K562 (cell line): ENCODE measurements around the gene APOC4. TPM values are rescaled to one million over a fixed set of nuclear protein-coding genes. Genes with fewer than 3 reads are reported as not detected.

Experiments
- ATAC-seq: fragments of 200-7000 bp; cut with Tn5 transposase; 3 replicates; pipeline ENCODE4 v1.9.1; 2020; ENCODE audit warnings: moderate library complexity
- BruUV-seq: library from RNA; stranded (reverse); fragments of 400-500 nt; replicated peaks from 2 replicates; lab custom pipeline; 2021; lab: Mats Ljungman, UMichigan
- CTCF ChIA-PET: fragments of 300-600 bp; formaldehyde crosslinking; extraction: SDS; loops from one replicate; lab custom pipeline; 2021; ENCODE audit warnings: low intra/inter-chr PET ratio; lab: Yijun Ruan, JAX
- POLR2A ChIA-PET: fragments of 300-600, 350-650 bp; sonication (Branson Sonifier 250); formaldehyde crosslinking; extraction: SDS; loops from one replicate; lab custom pipeline; 2021; ENCODE audit warnings: antibody characterized with exemption, inconsistent platforms; lab: Yijun Ruan, JAX
- DNase-seq, 4 experiments: peaks; one replicate each; pipeline versions ENCODE4 v3.0.0 to v3.0.0-alpha.2; 2011 to 2018; ENCODE audit warnings: low spot score in 3 of 4, mixed read lengths in 3 of 4; ENCODE audit errors: extremely low read depth in 1 of 4
- FAIRE-seq: peaks from 2 replicates; lab custom pipeline; 2011; peaks lifted over from hg19 to GRCh38; lab: Jason Lieb, UNC
- H2AFZ ChIP-seq: 2 replicates; pipeline ENCODE4 v1.6.0; 2011; ENCODE audit warnings: low read depth, low read length, control low read depth, inconsistent platforms
- H3K27ac ChIP-seq: fragments of 200-600 bp; 3 replicates; pipeline ENCODE4 v1.8.0; 2011; ENCODE audit warnings: low read depth, mild to moderate bottlenecking, control low read depth, inconsistent platforms, low read length, moderate library complexity, mixed read lengths; ENCODE audit errors: extremely low read depth
- H3K27me3 ChIP-seq, 2 experiments: fragments of 300-600 bp in 1 of 2; 2 replicates in 1 of 2; 3 replicates in 1 of 2; pipeline versions ENCODE4 v1.6.0 to v1.8.0; 2011; ENCODE audit warnings: inconsistent platforms in 2 of 2, low read length in 2 of 2, mild to moderate bottlenecking in 1 of 2, mixed read lengths in 1 of 2, moderate library complexity in 1 of 2; ENCODE audit not compliant: control insufficient read depth in 2 of 2, insufficient read depth in 2 of 2
- H3K36me3 ChIP-seq: fragments of 300-600 bp; 3 replicates; pipeline ENCODE4 v1.8.0; 2011; ENCODE audit warnings: mild to moderate bottlenecking, low read length, inconsistent platforms; ENCODE audit not compliant: control insufficient read depth, insufficient read depth
- H3K4me1 ChIP-seq, 2 experiments: fragments of 200-600 bp in 1 of 2; replicated peaks in 1 of 2; 2 replicates in 1 of 2; 3 replicates in 1 of 2; pipeline versions ENCODE4 v1.5.1 to v1.8.0; 2011; ENCODE audit warnings: inconsistent platforms in 2 of 2, low read length in 2 of 2, mild to moderate bottlenecking in 1 of 2, mixed read lengths in 1 of 2, moderate library complexity in 1 of 2; ENCODE audit not compliant: control insufficient read depth in 2 of 2, insufficient read depth in 2 of 2
- H3K4me2 ChIP-seq: 2 replicates; pipeline ENCODE4 v1.6.1; 2011; ENCODE audit warnings: low read length, control low read depth, inconsistent platforms, mixed read lengths; ENCODE audit not compliant: insufficient read depth
- H3K4me3 ChIP-seq: fragments of 200-600 bp; sonication (generic), shearing (Covaris generic); 2 replicates; pipeline ENCODE4 v1.5.1; 2016; ENCODE audit warnings: control low read depth, inconsistent platforms
- H3K79me2 ChIP-seq: fragments of 200-600 bp; 3 replicates; pipeline ENCODE4 v1.8.0; 2011; ENCODE audit warnings: low read length, inconsistent platforms; ENCODE audit not compliant: control insufficient read depth, insufficient read depth
- H3K9ac ChIP-seq, 2 experiments: 2 replicates each; pipeline versions ENCODE4 v1.6.0 to v1.6.1; 2011; ENCODE audit warnings: low read depth in 2 of 2, low read length in 2 of 2, control low read depth in 1 of 2, inconsistent platforms in 1 of 2, mild to moderate bottlenecking in 1 of 2, mixed read lengths in 1 of 2; ENCODE audit not compliant: insufficient read depth in 1 of 2
- H3K9me1 ChIP-seq: one replicate; pipeline ENCODE4 v1.6.0; 2011; ENCODE audit warnings: inconsistent platforms, mild to moderate bottlenecking, low read length, moderate library complexity; ENCODE audit not compliant: control insufficient read depth, insufficient read depth
- H3K9me3 ChIP-seq: replicated peaks from 2 replicates; pipeline ENCODE4 v1.5.1; 2011; ENCODE audit warnings: low read depth, low read length, inconsistent platforms; ENCODE audit not compliant: control insufficient read depth, insufficient read depth
- H4K20me1 ChIP-seq: replicated peaks from 2 replicates; pipeline ENCODE4 v1.6.1; 2011; ENCODE audit warnings: low read length, inconsistent platforms, mixed read lengths; ENCODE audit not compliant: control insufficient read depth, insufficient read depth
- ASH1L ChIP-seq: fragments of 450-650 bp; IDR thresholded peaks from 2 replicates; pipeline ENCODE4 v1.6.1; 2018; ENCODE audit warnings: borderline replicate concordance, mild to moderate bottlenecking, low read depth; ENCODE audit not compliant: partially characterized antibody
- FOXK1 ChIP-seq: sonication (generic); formaldehyde crosslinking; IDR thresholded peaks from 2 replicates; pipeline ENCODE4 v1.8.0; 2022; ENCODE audit warnings: missing genetic modification reagents, mild to moderate bottlenecking, borderline replicate concordance
- MAX ChIP-seq: sonication (generic); formaldehyde crosslinking; IDR thresholded peaks from 2 replicates; pipeline ENCODE4 v1.9.0; 2022; ENCODE audit warnings: mild to moderate bottlenecking, missing genetic modification reagents
- MAZ ChIP-seq, 2 experiments: fragments of 450-650 bp in 1 of 2; sonication (generic) in 1 of 2; formaldehyde crosslinking; IDR thresholded peaks in 1 of 2; conservative IDR thresholded peaks in 1 of 2; 2 replicates each; pipeline versions ENCODE4 v1.4.0 to v1.5.0; 2020; ENCODE audit warnings: mild to moderate bottlenecking in 1 of 2, missing genetic modification reagents in 1 of 2
- POLR2AphosphoS5 ChIP-seq: IDR thresholded peaks from 2 replicates; pipeline ENCODE4 v1.6.1; 2011; ENCODE audit warnings: mild to moderate bottlenecking, low read depth, low read length, moderate library complexity; ENCODE audit not compliant: control insufficient read depth, insufficient read depth
- POLR2G ChIP-seq: fragments of 200-400 bp; formaldehyde crosslinking; IDR thresholded peaks from 2 replicates; pipeline ENCODE4 v1.6.1; 2017; ENCODE audit warnings: low read depth, mild to moderate bottlenecking, antibody characterized with exemption, low read length, moderate library complexity
- RBFOX2 ChIP-seq: fragments of 200-400 bp; formaldehyde crosslinking; IDR thresholded peaks from 2 replicates; pipeline ENCODE4 v1.6.1; 2017; ENCODE audit warnings: low read depth, mild to moderate bottlenecking, low read length, moderate library complexity
- RBM34 ChIP-seq: fragments of 200-400 bp; formaldehyde crosslinking; IDR thresholded peaks from 2 replicates; pipeline ENCODE4 v1.6.1; 2018; ENCODE audit warnings: low read length, borderline replicate concordance; ENCODE audit not compliant: insufficient read depth
- RCOR1 ChIP-seq, 2 experiments: IDR thresholded peaks; 2 replicates each; pipeline ENCODE4 v1.6.1; 2012; ENCODE audit warnings: low read depth in 2 of 2, low read length in 2 of 2, borderline replicate concordance in 1 of 2, improper control_type of control experiment in 1 of 2
- SREBF2 ChIP-seq: sonication (generic); formaldehyde crosslinking; IDR thresholded peaks from 2 replicates; pipeline ENCODE4 v1.4.0; 2020; ENCODE audit warnings: mild to moderate bottlenecking, missing genetic modification reagents
- TAF15 ChIP-seq: fragments of 200-400 bp; formaldehyde crosslinking; IDR thresholded peaks from 2 replicates; pipeline ENCODE4 v1.6.1; 2017; ENCODE audit warnings: mild to moderate bottlenecking, low read depth, low read length, moderate library complexity
- TAF7 ChIP-seq: fragments of 450-650 bp; IDR thresholded peaks from 2 replicates; pipeline ENCODE4 v1.6.1; 2016; ENCODE audit warnings: missing genetic modification characterization, missing compliant biosample characterization
- ZBTB1 ChIP-seq: sonication (generic); formaldehyde crosslinking; IDR thresholded peaks from 2 replicates; pipeline ENCODE4 v1.8.1; 2023; ENCODE audit warnings: missing genetic modification reagents, low read depth, mild to moderate bottlenecking, borderline replicate concordance
- ZNF134 ChIP-seq: fragments of 250-450 bp; sonication (Bioruptor Pico); conservative IDR thresholded peaks from 2 replicates; pipeline ENCODE4 v1.4.0; 2020
- ZNF143 ChIP-seq: sonication (generic); formaldehyde crosslinking; IDR thresholded peaks from 2 replicates; pipeline ENCODE4 v1.9.0; 2022; ENCODE audit warnings: mild to moderate bottlenecking, missing genetic modification reagents
- ZNF655 ChIP-seq: fragments of 250-450 bp; sonication (Bioruptor Pico); IDR thresholded peaks from 2 replicates; pipeline ENCODE4 v1.5.0; 2021
- ZNF695 ChIP-seq: fragments of 450-650 bp; formaldehyde crosslinking; IDR thresholded peaks from 2 replicates; pipeline ENCODE4 v1.4.0; 2020; ENCODE audit warnings: mild to moderate bottlenecking, moderate library complexity
- WGBS: fragments of 100-300 bp; shearing (Covaris generic); methylation state at CpG from one replicate; pipeline ENCODE4 v1.1.6; 2016; ENCODE audit warnings: low coverage, mixed read lengths; ENCODE audit not compliant: insufficient coverage; ENCODE audit errors: missing lambda C conversion rate; 5-methylcytosine and 5-hydroxymethylcytosine counted together
- in situ Hi-C: fragments of 300-500 bp; cut with MboI; formaldehyde crosslinking; loops from 4 replicates; pipeline ENCODE4 v1.15.0; 2018; ENCODE audit warnings: inconsistent platforms, mixed read lengths
- intact Hi-C: fragments of 100-400 bp; cut with micrococcal nuclease; formaldehyde crosslinking; loops from 2 replicates; pipeline ENCODE4 v1.14.2; 2022
- polyA plus RNA-seq, 8 experiments: library from polyadenylated mRNA; depleted of rRNA in 4 of 8; stranded (reverse) in 5 of 8; unstranded in 3 of 8; fragments of >200 nt; fragmentation: Nextera tagmentation in 2 of 8; fragmentation: Illumina TruSeq in 1 of 8; extraction: Ambion mirVana in 2 of 8; extraction: Trizol in 1 of 8; gene quantifications; 2 replicates each; pipeline versions ENCODE4 v1.2.1 to v1.2.3, GENCODE V29; 2011 to 2014; ENCODE audit warnings: inconsistent platforms in 1 of 8, missing spikeins in 1 of 8
- total RNA-seq, 7 experiments: library from RNA; depleted of rRNA in 6 of 7; stranded (reverse); fragments of >200 nt in 6 of 7; fragmentation: Illumina TruSeq in 2 of 7; extraction: Trizol in 2 of 7; gene quantifications; 2 replicates each; pipeline versions ENCODE4 v1.2.1 to v1.2.3, GENCODE V29; 2011 to 2021; ENCODE audit warnings: low replicate concordance in 1 of 7

Gene APOC4
- total and polyA plus RNA-seq, 9 of the 15 experiments (the other 6 are each of a cell fraction or from before 2014, with no cell fraction given) = 0.46 TPM; not detected in 8

DNA sequence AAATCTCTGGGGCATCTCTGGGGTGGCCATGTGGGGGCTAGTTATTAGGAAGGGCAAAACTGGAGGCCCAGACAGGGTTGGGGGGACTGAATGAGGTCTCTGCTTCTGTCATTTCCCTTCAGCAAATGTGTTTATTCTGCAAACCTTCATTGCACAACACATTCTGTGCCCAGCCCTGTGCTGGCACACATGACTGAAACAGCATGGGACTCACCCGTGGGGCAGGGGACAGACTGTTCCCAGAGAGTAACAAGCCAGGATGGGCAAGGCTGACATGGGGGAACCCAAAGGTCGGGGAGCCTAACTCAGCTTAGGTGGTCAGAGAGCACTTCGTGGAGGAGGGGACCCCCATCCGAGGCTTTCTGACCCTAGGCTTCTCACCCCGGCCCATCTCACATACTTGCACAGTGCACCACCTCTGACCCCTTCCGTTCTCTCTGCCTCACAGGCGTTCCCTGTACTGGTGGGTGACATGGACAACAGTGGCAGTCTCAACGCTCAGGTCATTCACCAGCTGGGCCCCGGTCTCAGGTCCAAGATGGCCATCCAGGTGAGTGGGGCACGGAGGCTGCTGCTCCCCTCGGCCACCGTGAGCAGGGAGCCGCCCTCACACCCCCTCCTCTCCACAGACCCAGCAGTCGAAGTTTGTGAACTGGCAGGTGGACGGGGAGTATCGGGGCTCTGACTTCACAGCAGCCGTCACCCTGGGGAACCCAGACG, 48.5 kb upstream of the APOC4 start:
- Histone ChIP-seq H3K36me3 (peaks cover 73% of the 10 kb centered on the region), H3K9ac (peak overlapping the region in 1 of 2 experiments; percentile 77; a peak in 2 of 4 replicates), H3K4me3 (no peak overlapping the region), H2AFZ (no peak overlapping the region), H3K27me3 (no peaks in the 10 kb centered on the region), H3K9me3 (no peaks in the 10 kb centered on the region; the same call in 1 of the 2 replicates), H3K9me1 (peaks cover 3% of the 10 kb centered on the region), H3K79me2 (peaks cover 64% of the 10 kb centered on the region), H4K20me1 (peaks cover 6% of the 10 kb centered on the region; the same call in 1 of the 2 replicates), H3K27ac (no peak overlapping the region), H3K4me1 (peaks cover 17 to 41% of the 10 kb centered on the region in 2 experiments), H3K4me2 (no peak overlapping the region)
- BruUV-seq = no TSS peak
- CTCF ChIA-PET = no interaction called here
- in situ Hi-C loops (loop anchor here (10.0 kb wide), 1 partner anchor 161 kb away; no protein-coding TSS in a partner anchor), intact Hi-C loops (no loop called here)
- no peak for FAIRE-seq
- TF ChIP-seq ZNF134 (CRISPR knock-in tag) (no peak), MAX (CRISPR knock-in tag) (0 out of 2 replicates have a peak, but pooled peaks have one; percentile 31), RBFOX2 (peak; percentile 62), ZNF655 (CRISPR knock-in tag) (no peak), SREBF2 (CRISPR knock-in tag) (no peak), ZBTB1 (CRISPR knock-in tag) (no peak), ASH1L (no peak), TAF15 (0 out of 2 replicates have a peak, but pooled peaks have one; percentile 44), RBM34 (no peak), POLR2G (peak; percentile 60; the same call in 1 of the 2 replicates), FOXK1 (CRISPR knock-in tag) (0 out of 2 replicates have a peak, but pooled peaks have one; percentile 49), RCOR1 (IDR thresholded peaks at IDR 0.05; ENCODE audit: borderline replicate concordance in 1 of 2, low read depth in 2 of 2, low read length in 2 of 2) (no peak), ZNF695 (no peak), POLR2AphosphoS5 (no peak), ZNF143 (0 out of 2 replicates have a peak, but pooled peaks have one; percentile 28), MAZ (CRISPR knock-in tag; conservative IDR thresholded peaks at IDR 0.05 in 1 of 2, IDR thresholded peaks at IDR 0.05 in 1 of 2) (no peak), TAF7 (no peak)
- POLR2A ChIA-PET = interaction anchor here (1.2 to 1.9 kb wide), 4 partner anchors 11 to 17 kb away, joined by 3 to 11 read pairs (median 4); partner anchors contain the start of gene APOE
- no peak for ATAC-seq
- no peak for DNase-seq
- 95% methylated on average over 17 of the region's 18 CpGs for WGBS
